GM18873 (cell line): Measurements from ENCODE around the gene AKT1S1.
"Not testable (repeated sequence)": the region's sequence is repeated elsewhere in the genome, so short reads cannot be mapped to it uniquely, and the experiment has no call there.

Experiments
- ATAC-seq: cut with Tn5 transposase; IDR thresholded peaks from one replicate; pipeline ENCODE4 v1.9.1; 2021; ENCODE audit warnings: mild to moderate bottlenecking, moderate library complexity, moderate number of reproducible peaks; ENCODE audit not compliant: unreplicated experiment, low FRiP score

AKT1S1 gene

DNA sequence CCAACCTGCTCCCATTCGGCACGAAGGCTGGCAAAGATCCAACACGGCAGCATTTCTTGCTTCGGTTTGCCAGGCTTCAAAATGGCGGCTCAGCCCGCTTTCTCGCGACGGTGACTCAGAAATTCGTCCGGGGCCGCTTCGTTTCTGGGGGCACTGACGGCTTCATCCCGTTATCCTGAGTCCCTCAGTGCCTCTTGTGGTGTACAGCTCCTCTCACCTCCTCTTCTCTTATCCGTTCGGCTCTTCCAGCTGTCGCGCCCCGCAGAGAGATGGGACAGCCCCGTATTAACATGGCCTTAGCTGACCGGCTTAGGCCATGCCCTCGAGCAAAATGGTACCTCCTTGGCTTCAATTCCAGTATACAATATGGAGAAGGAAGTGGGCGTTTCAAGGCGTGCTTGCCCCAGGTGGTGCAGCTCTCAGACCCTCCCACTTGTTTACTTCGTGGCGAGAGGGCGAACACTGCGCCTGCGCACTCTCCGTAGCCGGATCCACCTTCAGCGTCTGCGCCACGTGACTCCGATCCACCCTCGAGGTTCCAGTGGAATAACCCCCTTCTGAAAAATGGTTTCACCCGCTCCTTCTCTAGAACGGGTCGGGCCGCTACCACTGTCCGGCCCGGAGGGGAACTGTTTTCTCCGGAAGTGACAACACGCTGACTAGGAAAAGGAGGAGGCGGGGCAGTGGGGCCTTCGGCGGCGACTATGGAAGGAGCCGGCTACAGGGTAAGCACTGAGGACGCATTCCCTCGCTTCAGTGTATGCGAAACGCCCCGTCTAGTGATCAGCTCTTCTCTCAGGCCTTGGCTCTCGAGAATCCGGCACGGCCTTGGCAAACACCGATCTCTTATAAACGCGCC is at the start of gene AKT1S1, which contains the start of gene TBC1D17:
Gene AKT1S1 (minus strand): TSS at position 336 of the 859 bp plus-strand sequence. CDS start 4,060 bp downstream, outside the sequence.
Gene TBC1D17 (plus strand): TSS at position 683 of the 859 bp plus-strand sequence. CDS start 22 bp downstream, at position 705.
- peak; percentile 54 for ATAC-seq

GRCh38 chr19:49926515-49926914 is 49.4 kb upstream of the AKT1S1 start:
- no peak for ATAC-seq

- no peak for ATAC-seq
These were observed 48.3 kb upstream of the AKT1S1 start for GRCh38 chr19:49925486-49925885.

DNA sequence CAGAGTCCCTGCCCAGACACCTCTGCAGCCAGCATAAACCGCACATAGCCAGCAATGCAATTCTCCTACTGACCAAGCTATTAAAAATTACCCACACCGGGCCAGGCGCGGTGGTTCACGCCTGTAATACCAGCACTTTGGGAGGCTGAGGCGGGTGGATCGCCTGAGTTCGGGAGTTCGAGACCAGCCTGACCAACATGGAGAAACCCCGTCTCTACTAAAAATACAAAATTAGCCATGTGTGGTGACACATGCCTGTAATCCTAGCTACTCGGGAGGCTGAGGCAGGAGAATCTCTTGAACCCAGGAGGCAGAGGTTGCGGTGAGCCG is 47.7 kb upstream of the AKT1S1 start:
- not testable (repeated sequence) for ATAC-seq

DNA sequence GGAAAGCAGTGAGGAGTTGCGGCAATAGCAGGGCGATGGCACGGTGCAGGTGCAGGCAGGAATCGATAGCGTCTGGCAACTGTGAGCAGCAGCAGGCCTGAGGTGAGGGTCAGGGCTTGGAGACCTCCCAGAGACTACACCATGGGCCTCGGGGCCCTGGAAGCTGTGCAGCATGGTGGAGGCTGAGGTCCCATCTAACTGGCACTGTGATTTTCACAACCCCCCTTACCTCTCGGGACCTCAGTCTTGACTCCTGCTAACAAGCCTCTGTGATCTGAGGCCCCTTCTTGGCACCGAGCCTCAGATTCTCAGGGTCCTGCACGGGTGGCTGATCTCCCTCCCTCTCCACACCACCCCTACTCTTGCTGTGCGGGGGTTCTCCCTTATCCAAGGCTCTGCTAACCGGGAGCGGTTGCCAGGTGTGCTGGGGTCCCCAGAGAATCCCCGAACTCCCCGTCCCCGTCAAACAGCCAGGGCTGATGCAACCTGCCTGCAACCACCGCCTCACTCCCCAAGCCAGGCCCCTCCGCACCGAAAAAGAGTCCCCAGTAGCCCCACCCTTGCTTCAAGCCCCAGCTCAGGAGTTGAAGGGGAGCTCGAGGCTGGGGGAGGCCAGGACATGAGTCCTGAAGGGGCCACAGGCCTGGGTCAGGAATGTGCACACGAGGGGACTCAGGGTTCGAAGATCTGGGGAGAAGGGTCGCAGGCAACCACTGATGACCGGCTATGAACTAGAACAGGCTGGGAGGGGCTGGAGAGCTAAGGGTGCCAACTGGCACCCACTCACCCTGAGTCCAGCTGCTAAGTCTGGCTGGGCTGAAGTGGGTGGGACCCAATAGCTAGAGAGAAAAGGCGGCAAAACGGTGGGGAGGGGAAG is 47.1 kb upstream of the AKT1S1 start:
- ATAC-seq = no peak

- ATAC-seq = no peak
These were observed 46.2 kb upstream of the AKT1S1 start for GRCh38 chr19:49923055-49924003.

DNA sequence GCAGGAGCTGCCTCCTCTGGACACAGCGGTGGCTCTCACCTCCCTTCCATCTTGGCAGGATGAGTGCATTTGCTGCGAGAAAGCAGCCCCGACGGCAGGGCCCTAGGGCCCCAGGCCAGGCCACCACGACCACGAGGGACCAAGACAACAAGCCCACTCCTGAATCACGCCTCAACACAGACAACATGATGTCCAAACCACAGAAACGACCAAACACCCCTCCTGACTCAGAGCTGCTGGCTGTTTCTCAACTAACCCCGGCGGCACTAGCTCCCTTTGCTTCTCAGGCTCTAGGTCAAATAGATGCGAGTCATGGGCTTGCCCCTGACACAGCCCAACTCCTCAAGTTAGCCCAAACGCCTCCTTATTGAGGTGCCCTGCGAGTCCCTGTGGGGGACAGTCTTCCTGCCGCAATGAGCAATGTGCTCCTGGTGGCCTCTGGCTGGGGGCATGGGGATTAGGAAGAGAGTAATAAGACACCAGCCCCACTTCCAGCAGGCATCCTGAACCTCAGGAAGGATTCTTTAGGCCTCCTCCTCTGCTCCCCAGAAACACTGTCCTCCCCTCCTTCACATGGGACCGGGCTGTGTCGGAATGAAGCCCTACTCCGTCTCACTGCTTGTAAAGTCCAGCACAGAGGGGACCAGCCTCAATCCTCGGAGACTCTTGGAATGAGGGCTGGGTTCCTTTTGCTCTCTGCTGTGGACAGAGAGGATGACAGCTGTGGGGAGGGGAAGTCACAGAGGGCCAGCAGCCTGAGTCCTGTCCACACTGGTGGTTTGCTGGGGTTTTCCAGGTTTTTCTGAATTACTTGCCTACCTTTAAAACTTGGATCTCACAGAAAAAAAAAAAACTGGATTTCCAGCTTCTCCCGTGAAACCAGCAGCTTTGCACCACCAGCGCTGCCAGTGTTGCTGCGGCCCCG is 45.0 kb upstream of the AKT1S1 start:
- ATAC-seq = no peak

DNA sequence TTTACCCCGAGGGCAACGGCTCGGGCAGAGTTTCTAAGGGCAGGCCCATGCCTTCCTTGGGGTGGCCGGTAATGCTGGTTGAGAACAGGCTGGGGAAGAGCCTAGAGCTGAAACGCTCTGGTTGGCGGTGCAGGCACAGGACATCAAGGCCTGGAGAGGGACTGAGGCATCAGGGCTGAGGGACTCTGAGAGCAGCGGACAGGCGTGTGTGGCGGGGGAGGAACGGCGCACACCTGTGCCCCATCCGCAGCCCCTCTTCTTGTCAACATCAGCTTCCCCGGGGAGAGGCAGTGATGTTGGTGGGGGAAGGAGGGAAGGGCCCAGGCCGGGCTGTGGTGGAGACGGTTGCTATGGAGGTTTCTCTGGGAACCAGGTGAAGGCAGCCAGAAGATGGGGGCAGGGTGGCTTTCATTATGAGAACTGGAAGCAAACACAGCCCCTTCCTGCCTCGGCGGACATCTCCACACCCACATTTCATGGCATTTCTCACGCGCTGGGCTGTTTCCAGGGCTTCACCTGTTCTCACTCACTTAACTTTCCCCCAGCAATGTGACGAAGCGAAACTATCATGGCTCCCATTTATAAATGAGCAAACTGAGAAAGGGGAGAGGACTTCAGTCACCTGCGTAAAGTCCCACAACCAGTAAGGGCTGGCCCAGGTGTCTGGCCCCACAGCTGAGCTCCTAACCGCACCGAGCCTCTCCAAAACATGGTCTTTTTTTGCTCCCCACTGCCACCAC is 43.6 kb upstream of the AKT1S1 start:
- ATAC-seq = no peak

DNA sequence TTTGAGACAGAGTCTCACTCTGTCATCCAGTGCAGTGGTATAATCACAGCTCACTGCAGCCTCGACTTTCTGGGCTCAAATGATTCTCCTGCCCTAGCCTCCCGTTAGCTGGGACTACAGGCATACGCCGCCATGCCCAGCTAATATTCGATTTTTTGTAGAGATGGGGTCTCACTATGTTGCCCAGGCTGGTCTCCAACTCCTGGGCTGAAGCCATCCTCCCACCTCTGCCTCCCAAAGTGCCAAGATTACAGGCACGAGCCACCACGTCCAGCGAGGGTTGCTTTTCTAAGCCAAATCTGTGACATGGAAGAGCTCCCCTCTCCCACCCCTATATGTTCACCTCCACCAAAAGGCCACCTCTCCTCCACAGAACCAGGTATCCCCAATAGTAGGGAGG is 40.9 kb upstream of the AKT1S1 start:
- no peak for ATAC-seq

DNA sequence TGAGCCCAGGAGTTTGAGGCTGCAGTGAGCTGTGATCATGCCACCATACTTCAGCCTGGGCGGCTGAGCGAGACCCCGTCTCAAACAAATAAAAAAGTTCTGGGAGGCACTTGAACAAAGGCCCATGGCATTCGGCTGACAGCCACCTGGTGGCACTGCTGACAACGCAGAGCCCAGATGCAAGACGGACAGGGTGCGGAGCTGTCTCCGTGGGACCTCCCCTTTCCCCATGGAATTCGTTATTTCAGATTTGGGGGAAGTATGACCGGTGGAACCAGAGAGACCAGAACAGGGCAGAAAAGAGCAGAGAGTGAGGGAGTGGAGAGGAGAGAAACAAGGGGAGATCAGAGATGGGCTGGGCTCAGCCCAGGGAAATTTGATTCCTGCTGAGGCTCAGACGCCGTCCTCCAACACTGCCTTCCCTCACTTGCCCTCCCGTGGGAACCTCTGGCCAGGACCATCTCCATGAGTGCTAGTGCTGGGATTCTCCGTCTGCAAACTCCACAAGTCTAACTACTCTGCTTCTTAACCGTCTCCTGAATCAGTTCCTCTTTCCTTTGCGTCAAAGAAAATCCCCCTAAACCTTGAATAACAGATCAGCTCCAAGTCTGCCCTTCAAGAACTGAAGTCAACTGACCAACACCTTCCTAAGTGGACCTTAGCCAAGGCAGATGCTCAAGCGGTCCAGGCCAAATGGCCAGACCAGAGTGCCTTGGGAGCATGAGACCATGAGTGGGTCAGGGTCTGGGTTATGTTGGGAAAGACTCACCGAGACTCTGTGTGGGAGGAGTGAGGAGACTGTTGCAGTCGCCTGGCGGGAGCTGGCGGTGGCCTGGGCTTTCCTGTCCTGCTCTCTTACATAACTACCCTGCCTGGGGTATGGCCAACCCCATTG is 39.9 kb upstream of the AKT1S1 start:
- ATAC-seq = no peak

DNA sequence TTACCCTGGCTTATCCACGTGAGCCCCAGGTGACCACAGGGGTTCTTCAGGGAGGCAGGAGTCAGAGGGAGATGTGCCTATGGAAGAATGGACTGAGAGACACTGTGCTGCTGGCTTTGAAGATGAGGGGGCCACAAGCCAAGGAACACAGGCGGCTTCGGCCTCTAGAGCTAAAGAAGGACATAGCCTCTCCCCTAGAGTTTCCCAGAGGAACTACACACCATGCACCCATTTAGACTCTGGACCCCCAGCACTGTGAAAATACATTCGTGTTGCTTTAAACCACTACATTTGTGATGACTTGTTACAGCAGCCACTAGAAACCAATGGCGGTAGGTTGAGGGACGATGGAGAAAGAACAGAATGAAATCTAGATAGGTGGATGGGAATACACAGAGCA is 38.1 kb upstream of the AKT1S1 start:
- ATAC-seq = no peak

DNA sequence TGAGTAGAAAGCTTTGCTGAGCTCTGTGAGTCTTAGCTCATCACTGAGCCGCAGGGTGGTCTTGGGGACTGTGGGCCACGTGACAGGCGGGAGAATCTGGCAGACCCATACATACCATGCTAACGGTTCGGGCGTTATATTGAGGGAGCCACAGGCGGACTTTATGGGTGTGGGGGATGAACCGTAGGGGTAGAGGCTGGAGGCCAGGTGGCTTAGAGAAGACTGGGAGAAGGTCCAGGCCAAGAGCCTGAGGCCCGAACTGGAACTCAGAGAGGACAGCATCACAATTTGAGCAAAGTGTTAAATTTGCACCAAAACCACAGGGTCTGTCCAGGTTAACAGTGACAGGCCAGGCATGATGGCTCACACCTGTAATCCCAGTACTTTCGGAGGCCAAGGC is 36.6 kb upstream of the AKT1S1 start:
- no peak for ATAC-seq

DNA sequence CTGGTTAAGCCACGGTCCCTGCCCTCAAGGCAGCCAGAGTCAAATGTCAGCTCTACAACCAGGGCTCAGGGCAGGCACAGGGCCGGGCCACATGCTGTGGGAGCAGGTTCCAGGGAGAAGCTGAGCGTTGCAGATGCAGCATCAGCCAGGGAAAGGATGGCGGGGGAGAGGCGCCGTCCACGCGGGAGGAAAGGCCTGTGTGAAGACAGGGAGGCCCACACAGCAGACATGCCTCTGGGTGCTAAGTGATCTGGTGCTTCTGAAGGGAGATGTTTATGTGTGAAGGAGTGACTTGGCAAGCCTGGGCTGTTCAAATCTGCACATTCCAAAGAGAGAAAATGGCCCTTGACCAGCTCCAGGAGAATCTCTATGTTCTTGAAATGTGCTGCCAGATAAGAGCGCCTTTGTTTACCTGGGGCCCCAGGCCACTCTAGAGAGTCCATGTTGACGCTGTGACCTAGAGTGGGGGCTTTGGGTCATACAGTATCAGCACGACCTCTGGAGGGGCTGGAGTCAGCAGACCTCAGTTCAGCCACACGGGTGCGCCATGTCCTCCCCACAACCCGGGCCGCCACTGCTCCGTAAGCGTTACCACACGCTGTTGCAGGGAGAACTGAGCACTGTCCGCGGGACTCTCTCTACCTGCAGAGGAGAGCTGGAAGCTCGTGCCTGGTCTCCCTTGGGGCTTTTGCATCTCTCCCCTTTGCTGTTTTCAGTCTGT is 36.0 kb upstream of the AKT1S1 start:
- no peak for ATAC-seq

- ATAC-seq = no peak
These were observed 34.4 kb upstream of the AKT1S1 start for GRCh38 chr19:49911381-49912145.

DNA sequence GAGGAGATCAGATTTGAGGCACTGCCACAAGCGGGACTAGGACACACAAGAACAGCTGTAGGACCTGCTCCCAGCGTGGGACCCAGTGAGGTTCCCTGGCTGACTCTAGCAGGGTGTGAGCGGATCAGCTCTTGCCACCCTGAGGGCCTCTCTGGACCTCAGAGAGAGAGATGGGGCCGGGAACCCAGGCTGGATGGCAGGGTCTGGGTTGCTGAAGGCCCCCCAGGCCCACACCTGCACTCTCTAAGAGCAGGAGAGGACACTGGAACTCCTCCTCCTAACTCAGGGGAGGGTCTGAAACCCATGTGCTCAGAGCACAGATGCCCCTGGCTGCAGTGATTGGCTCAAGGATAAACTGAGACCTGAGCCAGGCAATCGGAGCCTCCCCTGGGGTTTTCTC is 33.0 kb upstream of the AKT1S1 start:
- ATAC-seq = no peak
